ENCODE measurements around the gene EPHB2.

Gene EPHB2

DNA sequence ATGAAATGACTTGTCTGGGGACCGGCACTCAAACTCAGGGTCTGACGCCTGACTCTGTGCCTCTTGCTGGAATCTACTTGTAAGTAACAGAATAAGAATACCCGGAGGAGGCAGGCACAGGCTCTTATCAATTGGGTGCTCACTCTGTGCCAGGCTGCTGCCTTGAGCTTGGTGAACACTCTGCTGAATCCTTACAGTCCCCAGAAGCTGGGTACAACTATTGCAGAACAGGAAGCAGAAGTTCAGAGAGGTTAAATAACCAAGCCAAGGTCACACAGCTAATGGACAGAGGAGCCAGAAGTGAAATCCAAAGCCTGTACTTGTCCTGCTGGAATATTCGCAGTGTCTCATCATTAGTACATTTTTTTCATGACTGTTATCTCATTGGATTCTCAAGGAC, 86.0 kb downstream of the EPHB2 start:
- TF ChIP-seq POLR2A (IDR thresholded peaks at IDR 0.05; ENCODE audit: extremely low read depth, insufficient read length), result no peak
- no peak for TF ChIP-seq MYC (IDR thresholded peaks at IDR 0.05; ENCODE audit: low read depth, low read length)
- TF ChIP-seq, protein P1, sequence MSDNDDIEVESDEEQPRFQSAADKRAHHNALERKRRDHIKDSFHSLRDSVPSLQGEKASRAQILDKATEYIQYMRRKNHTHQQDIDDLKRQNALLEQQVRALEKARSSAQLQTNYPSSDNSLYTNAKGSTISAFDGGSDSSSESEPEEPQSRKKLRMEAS (IDR thresholded peaks at IDR 0.05; ENCODE audit: low read depth, low read length), result no peak
- TF ChIP-seq, protein P2, sequence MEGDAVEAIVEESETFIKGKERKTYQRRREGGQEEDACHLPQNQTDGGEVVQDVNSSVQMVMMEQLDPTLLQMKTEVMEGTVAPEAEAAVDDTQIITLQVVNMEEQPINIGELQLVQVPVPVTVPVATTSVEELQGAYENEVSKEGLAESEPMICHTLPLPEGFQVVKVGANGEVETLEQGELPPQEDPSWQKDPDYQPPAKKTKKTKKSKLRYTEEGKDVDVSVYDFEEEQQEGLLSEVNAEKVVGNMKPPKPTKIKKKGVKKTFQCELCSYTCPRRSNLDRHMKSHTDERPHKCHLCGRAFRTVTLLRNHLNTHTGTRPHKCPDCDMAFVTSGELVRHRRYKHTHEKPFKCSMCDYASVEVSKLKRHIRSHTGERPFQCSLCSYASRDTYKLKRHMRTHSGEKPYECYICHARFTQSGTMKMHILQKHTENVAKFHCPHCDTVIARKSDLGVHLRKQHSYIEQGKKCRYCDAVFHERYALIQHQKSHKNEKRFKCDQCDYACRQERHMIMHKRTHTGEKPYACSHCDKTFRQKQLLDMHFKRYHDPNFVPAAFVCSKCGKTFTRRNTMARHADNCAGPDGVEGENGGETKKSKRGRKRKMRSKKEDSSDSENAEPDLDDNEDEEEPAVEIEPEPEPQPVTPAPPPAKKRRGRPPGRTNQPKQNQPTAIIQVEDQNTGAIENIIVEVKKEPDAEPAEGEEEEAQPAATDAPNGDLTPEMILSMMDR (IDR thresholded peaks at IDR 0.05; ENCODE audit: low read depth, low read length), result no peak
- no peak overlapping the region for H3K4me3 ChIP-seq (ENCODE audit: low read depth, low read length)
- no peak for DNase-seq (ENCODE audit: low read depth)

DNA sequence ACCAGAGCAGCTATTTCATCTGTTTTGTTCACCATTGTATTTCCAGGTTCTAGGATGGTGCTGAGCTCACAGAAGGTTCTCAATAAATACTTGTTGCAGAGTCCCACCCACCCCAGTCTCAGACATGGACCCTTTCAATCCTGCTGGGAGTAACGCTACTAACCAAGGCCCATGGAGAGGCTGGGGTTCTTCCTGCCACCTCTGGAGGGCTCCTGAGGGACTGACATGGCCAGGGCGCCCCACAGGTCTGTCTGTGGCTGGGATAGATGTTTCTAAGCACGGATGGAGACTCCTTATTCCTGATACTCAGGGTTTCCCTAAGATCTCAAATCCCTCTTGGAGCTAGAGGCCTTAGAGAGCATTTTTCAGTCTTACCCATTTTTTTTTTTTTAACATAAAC, 87.4 kb downstream of the EPHB2 start:
- DNase-seq (ENCODE audit: low read depth), result no peak

DNA sequence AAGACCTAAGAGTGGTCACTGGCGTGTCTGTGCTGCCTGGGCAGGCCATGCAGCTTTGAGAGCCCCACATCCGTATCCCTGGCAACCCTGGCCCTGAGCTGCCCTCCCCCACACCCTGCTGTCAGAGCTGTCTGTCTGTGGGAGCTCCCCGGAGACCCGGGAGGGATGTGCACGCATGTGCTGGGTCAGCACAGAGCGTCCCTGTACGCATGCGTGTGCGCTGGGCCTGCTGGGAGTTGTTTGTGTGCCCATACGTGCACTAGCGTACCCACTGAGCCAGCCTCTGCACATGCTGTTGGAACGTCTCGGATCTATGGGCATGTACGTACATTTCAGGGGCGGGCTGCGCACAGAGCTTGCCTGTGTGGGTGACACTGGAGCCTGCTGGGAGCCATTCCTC, 89.3 kb downstream of the EPHB2 start:
- DNase-seq (ENCODE audit: low read depth), result no peak
- TF ChIP-seq, protein P2 (IDR thresholded peaks at IDR 0.05; ENCODE audit: low read depth, low read length), result no peak
- no peak overlapping the region for H3K4me3 ChIP-seq (ENCODE audit: low read depth, low read length)

More for the DNA sequence above, 87.4 kb downstream of the EPHB2 start:
- H3K4me3 ChIP-seq (ENCODE audit: low read depth, low read length), result no peak overlapping the region
- TF ChIP-seq MYC (IDR thresholded peaks at IDR 0.05; ENCODE audit: low read depth, low read length) (no peak), POLR2A (IDR thresholded peaks at IDR 0.05; ENCODE audit: extremely low read depth, insufficient read length) (no peak)
- TF ChIP-seq, protein P2 (IDR thresholded peaks at IDR 0.05; ENCODE audit: low read depth, low read length), result no peak
- TF ChIP-seq, protein P1 (IDR thresholded peaks at IDR 0.05; ENCODE audit: low read depth, low read length), result no peak

DNA sequence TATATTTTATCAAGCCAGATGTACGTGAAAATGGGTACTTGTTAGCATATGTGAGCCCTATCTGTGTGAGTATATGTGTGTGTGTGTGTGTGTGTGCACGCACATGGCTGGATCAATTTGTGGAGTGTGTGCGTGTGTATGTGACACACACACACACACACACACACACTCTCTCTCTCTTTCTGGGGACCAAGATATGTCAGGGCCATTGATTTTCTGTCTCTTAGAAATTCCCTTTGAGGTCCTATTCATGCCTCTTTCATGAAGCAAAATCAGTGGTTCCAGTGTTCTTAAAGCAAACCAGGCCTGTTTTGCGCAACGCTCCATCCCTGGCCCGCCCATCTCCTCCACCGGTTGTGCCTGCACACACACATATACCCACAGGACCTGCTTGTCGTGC, 90.0 kb downstream of the EPHB2 start:
- DNase-seq (ENCODE audit: low read depth), result no peak
- TF ChIP-seq POLR2A (IDR thresholded peaks at IDR 0.05; ENCODE audit: extremely low read depth, insufficient read length), result no peak
- no peak for TF ChIP-seq MYC (IDR thresholded peaks at IDR 0.05; ENCODE audit: low read depth, low read length)
- TF ChIP-seq, protein P2 (IDR thresholded peaks at IDR 0.05; ENCODE audit: low read depth, low read length), result no peak
- TF ChIP-seq, protein P1 (IDR thresholded peaks at IDR 0.05; ENCODE audit: low read depth, low read length), result no peak
- no peak overlapping the region for H3K4me3 ChIP-seq (ENCODE audit: low read depth, low read length)

DNA sequence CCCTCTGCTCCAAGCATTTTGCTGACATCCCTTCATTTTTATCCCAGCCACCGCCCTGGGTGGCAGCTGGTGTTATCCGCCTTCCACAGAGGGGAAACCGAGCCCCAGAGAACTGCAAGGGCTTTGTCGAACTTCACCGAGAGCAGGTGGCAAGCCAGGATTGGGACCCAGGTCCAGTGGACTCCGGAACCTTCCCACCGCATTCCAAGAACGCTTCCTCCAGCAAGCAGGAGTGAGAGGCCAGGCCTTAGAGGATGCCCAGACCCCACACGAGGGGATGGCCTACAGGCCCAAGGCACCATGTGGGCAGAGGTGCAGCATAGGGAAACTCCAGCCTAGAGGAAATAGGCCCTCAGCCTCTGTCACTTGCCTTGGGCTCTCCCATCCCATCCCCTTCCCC, 90.7 kb downstream of the EPHB2 start:
- no peak overlapping the region for H3K4me3 ChIP-seq (ENCODE audit: low read depth, low read length)
- DNase-seq (ENCODE audit: low read depth), result no peak
- TF ChIP-seq POLR2A (IDR thresholded peaks at IDR 0.05; ENCODE audit: extremely low read depth, insufficient read length), result no peak
- TF ChIP-seq, protein P1 (IDR thresholded peaks at IDR 0.05; ENCODE audit: low read depth, low read length), result no peak
- TF ChIP-seq, protein P2 (IDR thresholded peaks at IDR 0.05; ENCODE audit: low read depth, low read length), result no peak
- no peak for TF ChIP-seq MYC (IDR thresholded peaks at IDR 0.05; ENCODE audit: low read depth, low read length)

DNA sequence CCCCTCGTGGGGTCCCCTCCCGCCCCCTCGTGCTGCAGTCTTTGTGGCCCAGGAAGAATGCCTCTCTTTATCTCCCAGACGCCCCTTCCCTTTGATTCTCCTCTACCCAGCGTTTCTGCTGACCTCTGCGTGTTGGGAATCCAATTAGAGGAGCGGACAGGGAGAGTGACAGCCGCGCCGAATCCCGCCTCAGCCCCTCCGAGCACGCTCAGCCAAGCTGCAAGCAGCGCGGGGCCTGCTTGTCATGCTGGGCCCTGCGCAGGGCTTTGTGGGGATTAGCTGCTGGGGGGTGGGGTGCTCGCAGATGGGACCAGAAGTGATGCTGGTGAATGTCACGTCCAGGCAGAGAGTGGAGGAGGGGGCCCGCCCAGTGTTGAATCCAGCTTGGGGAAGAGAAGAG, 91.1 kb downstream of the EPHB2 start:
- no peak overlapping the region for H3K4me3 ChIP-seq (ENCODE audit: low read depth, low read length)
- TF ChIP-seq, protein P1 (IDR thresholded peaks at IDR 0.05; ENCODE audit: low read depth, low read length), result no peak
- TF ChIP-seq POLR2A (IDR thresholded peaks at IDR 0.05; ENCODE audit: extremely low read depth, insufficient read length), result no peak
- TF ChIP-seq, protein P2 (IDR thresholded peaks at IDR 0.05; ENCODE audit: low read depth, low read length), result no peak
- no peak for TF ChIP-seq MYC (IDR thresholded peaks at IDR 0.05; ENCODE audit: low read depth, low read length)
- no peak for DNase-seq (ENCODE audit: low read depth)
